Measurements from ENCODE around the gene ANKRD1.

GRCh38 chr10:90927293-90927692 is 6.4 kb upstream of the ANKRD1 start:
- TF ChIP-seq ZNF274 (IDR thresholded peaks at IDR 0.05; ENCODE audit: borderline replicate concordance, extremely low read depth, low read length) (no peak), CTCF (IDR thresholded peaks at IDR 0.05; ENCODE audit: control extremely low read depth in 1 of 3, insufficient read depth in 1 of 3, low read depth in 1 of 3, low read length in 3 of 3) (no peak)
